Epithelial cell of esophagus (primary cell): ENCODE results near the gene ZNF584.

Experiments used
- DNase-seq: peaks from one replicate; pipeline ENCODE4 v3.0.0; 2010; ENCODE audit warnings: low read depth
- H3K4me3 ChIP-seq: 2 replicates; pipeline ENCODE4 v1.5.1; 2011; ENCODE audit warnings: mild to moderate bottlenecking, low read length, control low read depth
- CTCF ChIP-seq: IDR thresholded peaks from 2 replicates; pipeline ENCODE4 v1.5.1; 2011; ENCODE audit warnings: low read depth, mild to moderate bottlenecking, low read length, control low read depth, inconsistent platforms; ENCODE audit not compliant: insufficient read depth; ENCODE audit errors: missing control alignments

Gene ZNF584

GRCh38 chr19:58380662-58381459 is 27.6 kb upstream of the ZNF584 start, which contains the start of gene ZNF837:
Gene ZNF837, minus strand, starts transcription at chr19:58381030. Its CDS starts 11,698 bp downstream, at chr19:58369332.
- TF ChIP-seq CTCF, result no peak

GRCh38 chr19:58381460-58382212 is 26.8 kb upstream of the ZNF584 start:
- DNase-seq, result no peak
- H3K4me3 ChIP-seq, result peak overlapping the region; percentile 91
- no peak for TF ChIP-seq CTCF

More at GRCh38 chr19:58380662-58381459, 27.6 kb upstream of the ZNF584 start, which contains the start of gene ZNF837:
- DNase-seq, result peak; percentile 100
- H3K4me3 ChIP-seq, result peak within 1 kb of the TSS; percentile 91

GRCh38 chr19:58382997-58383603 is 25.3 kb upstream of the ZNF584 start:
- no peak for DNase-seq
- H3K4me3 ChIP-seq, result no peak overlapping the region
- TF ChIP-seq CTCF, result no peak

GRCh38 chr19:58385313-58385890 is 23.0 kb upstream of the ZNF584 start:
- no peak for TF ChIP-seq CTCF
- DNase-seq, result no peak
- H3K4me3 ChIP-seq, result peak overlapping the region; percentile 100

- TF ChIP-seq CTCF, result no peak
- peak overlapping the region; percentile 100 for H3K4me3 ChIP-seq
- DNase-seq, result no peak
Measured at GRCh38 chr19:58385891-58386575, 22.4 kb upstream of the ZNF584 start.
